WTC11 (cell line): ENCODE results near the gene TNFRSF4. TPM values are rescaled to one million over a fixed set of nuclear protein-coding genes. Genes with fewer than 3 reads are reported as not detected.
A peak's percentile ranks its signal among the peaks of the same experiment; 100 is the strongest.

Experiments used
- ATAC-seq: fragments of 200-7000 bp; cut with Tn5 transposase; 2 replicates; pipeline ENCODE4 v1.10.0; 2021; ENCODE audit warnings: mild to moderate bottlenecking, moderate library complexity
- CTCF ChIA-PET: fragments of 300-600 bp; sonication (Branson Sonifier 250); formaldehyde crosslinking; loops from one replicate; lab custom pipeline; 2021; ENCODE audit warnings: antibody characterized with exemption; lab: Charles Lee
- POLR2A ChIA-PET: fragments of 350-600 bp; sonication (Branson Sonifier 250); formaldehyde crosslinking; loops from one replicate; lab custom pipeline; 2021; ENCODE audit warnings: antibody characterized with exemption; lab: Charles Lee
- DNase-seq: peaks from one replicate; pipeline ENCODE4 v3.0.0; 2021; ENCODE audit warnings: low spot score
- H3K27ac Mint-ChIP-seq: 2 replicates; pipeline ENCODE4 v1.8.0; 2021; ENCODE audit warnings: mixed read lengths
- H3K27me3 Mint-ChIP-seq: 2 replicates; pipeline ENCODE4 v1.8.0; 2021; ENCODE audit warnings: low read depth, mild to moderate bottlenecking, moderate library complexity, mixed read lengths
- H3K36me3 Mint-ChIP-seq: 2 replicates; pipeline ENCODE4 v1.8.0; 2021; ENCODE audit warnings: mixed read lengths
- H3K4me1 Mint-ChIP-seq: 2 replicates; pipeline ENCODE4 v1.8.0; 2022; ENCODE audit warnings: mixed read lengths
- H3K4me3 Mint-ChIP-seq: 2 replicates; pipeline ENCODE4 v1.8.0; 2021; ENCODE audit warnings: mild to moderate bottlenecking, moderate library complexity, mixed read lengths
- H3K9me3 Mint-ChIP-seq: 2 replicates; pipeline ENCODE4 v1.8.0; 2021; ENCODE audit warnings: mixed read lengths
- CREB1 ChIP-seq: sonication (generic); formaldehyde crosslinking; IDR thresholded peaks from 2 replicates; pipeline ENCODE4 v1.8.0; 2023; ENCODE audit warnings: mild to moderate bottlenecking, missing genetic modification reagents
- E2F5 ChIP-seq: sonication (generic); formaldehyde crosslinking; IDR thresholded peaks from 2 replicates; pipeline ENCODE4 v1.8.1; 2022; ENCODE audit warnings: mild to moderate bottlenecking, moderate library complexity, missing genetic modification reagents
- IRF2 ChIP-seq: sonication (generic); formaldehyde crosslinking; IDR thresholded peaks from 2 replicates; pipeline ENCODE4 v1.8.0; 2022; ENCODE audit warnings: low read depth, missing genetic modification reagents, borderline replicate concordance
- ZMAT4 ChIP-seq: fragments of 250-450 bp; sonication (Bioruptor Pico); IDR thresholded peaks from 2 replicates; pipeline ENCODE4 v1.9.0; 2021; ENCODE audit warnings: mild to moderate bottlenecking
- ZNF232 ChIP-seq: sonication (generic); formaldehyde crosslinking; IDR thresholded peaks from 2 replicates; pipeline ENCODE4 v1.8.0; 2022; ENCODE audit warnings: mild to moderate bottlenecking, missing genetic modification reagents
- ZNF423 ChIP-seq: fragments of 250-450 bp; sonication (Bioruptor Pico); IDR thresholded peaks from 2 replicates; pipeline ENCODE4 v2.1.2; 2022; ENCODE audit warnings: mild to moderate bottlenecking, moderate library complexity
- total RNA-seq: library from RNA; stranded (reverse); gene quantifications from 3 replicates; pipeline ENCODE4 v1.2.3, GENCODE V29; 2021
- TF ChIP-seq, protein P1 (sequence below): fragments of 250-450 bp; sonication (Bioruptor Pico); conservative IDR thresholded peaks from 2 replicates; pipeline ENCODE4 v1.9.0; 2021; ENCODE audit warnings: mild to moderate bottlenecking
- TF ChIP-seq, protein P2 (sequence below): sonication (generic); formaldehyde crosslinking; IDR thresholded peaks from 2 replicates; pipeline ENCODE4 v1.8.0; 2023; ENCODE audit warnings: missing genetic modification reagents, mild to moderate bottlenecking, borderline replicate concordance
- TF ChIP-seq, protein P3 (sequence below): fragments of 250-450 bp; sonication (Bioruptor Pico); IDR thresholded peaks from 2 replicates; pipeline ENCODE4 v1.9.0; 2021; ENCODE audit warnings: moderate library complexity, mild to moderate bottlenecking, inconsistent platforms, borderline replicate concordance

Gene TNFRSF4
- total RNA-seq, 1 experiment from 2014 or later: 0.33 TPM

GRCh38 chr1:1218524-1219200, 4.7 kb upstream of the TNFRSF4 start (continued):
- TF ChIP-seq, protein P1, sequence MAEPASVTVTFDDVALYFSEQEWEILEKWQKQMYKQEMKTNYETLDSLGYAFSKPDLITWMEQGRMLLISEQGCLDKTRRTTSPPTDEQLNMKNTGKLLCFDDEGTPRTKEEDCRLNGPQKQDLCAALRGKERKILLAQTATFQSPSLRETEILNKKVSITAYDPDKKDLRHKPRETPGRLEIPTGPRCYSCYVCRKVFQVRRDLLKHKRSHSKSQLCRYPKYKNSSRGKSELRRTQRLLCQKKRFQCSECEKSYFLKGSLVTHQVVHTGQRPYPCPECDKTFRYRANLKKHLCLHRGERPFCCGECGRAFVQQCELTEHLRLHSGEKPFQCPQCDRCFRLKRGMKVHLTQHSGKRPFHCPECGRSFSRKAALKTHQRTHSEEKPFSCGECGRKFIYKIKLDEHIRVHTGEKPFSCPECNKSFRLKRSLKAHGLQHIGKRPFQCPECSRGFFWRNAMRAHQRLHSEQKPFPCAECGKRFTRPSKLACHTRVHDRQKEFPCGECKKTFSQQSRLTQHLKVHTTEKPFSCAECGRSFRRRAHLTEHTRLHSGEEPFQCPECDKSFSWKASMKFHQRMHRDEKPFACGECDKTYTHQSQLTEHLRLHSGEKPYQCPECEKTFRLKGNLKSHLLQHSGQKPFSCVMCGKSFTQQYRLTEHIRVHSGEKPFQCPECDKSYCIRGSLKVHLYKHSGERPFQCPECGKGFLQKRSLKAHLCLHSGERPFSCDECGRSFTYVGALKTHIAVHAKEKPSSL: no peak
- TF ChIP-seq, protein P2, sequence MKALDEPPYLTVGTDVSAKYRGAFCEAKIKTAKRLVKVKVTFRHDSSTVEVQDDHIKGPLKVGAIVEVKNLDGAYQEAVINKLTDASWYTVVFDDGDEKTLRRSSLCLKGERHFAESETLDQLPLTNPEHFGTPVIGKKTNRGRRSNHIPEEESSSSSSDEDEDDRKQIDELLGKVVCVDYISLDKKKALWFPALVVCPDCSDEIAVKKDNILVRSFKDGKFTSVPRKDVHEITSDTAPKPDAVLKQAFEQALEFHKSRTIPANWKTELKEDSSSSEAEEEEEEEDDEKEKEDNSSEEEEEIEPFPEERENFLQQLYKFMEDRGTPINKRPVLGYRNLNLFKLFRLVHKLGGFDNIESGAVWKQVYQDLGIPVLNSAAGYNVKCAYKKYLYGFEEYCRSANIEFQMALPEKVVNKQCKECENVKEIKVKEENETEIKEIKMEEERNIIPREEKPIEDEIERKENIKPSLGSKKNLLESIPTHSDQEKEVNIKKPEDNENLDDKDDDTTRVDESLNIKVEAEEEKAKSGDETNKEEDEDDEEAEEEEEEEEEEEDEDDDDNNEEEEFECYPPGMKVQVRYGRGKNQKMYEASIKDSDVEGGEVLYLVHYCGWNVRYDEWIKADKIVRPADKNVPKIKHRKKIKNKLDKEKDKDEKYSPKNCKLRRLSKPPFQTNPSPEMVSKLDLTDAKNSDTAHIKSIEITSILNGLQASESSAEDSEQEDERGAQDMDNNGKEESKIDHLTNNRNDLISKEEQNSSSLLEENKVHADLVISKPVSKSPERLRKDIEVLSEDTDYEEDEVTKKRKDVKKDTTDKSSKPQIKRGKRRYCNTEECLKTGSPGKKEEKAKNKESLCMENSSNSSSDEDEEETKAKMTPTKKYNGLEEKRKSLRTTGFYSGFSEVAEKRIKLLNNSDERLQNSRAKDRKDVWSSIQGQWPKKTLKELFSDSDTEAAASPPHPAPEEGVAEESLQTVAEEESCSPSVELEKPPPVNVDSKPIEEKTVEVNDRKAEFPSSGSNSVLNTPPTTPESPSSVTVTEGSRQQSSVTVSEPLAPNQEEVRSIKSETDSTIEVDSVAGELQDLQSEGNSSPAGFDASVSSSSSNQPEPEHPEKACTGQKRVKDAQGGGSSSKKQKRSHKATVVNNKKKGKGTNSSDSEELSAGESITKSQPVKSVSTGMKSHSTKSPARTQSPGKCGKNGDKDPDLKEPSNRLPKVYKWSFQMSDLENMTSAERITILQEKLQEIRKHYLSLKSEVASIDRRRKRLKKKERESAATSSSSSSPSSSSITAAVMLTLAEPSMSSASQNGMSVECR (CRISPR knock-in tag): no peak
- no peak for TF ChIP-seq ZMAT4 (CRISPR knock-in tag)
- no peak for TF ChIP-seq CREB1 (CRISPR knock-in tag)
- TF ChIP-seq IRF2 (CRISPR knock-in tag): no peak

GRCh38 chr1:1217621-1218523, 3.9 kb upstream of the TNFRSF4 start:
- Mint-ChIP-seq H3K4me3 (no peak overlapping the region), H3K36me3 (peaks cover 4% of the 10 kb centered on the region), H3K27ac (no peak overlapping the region), H3K9me3 (no peaks in the 10 kb centered on the region), H3K27me3 (no peaks in the 10 kb centered on the region), H3K4me1 (no peaks in the 10 kb centered on the region)
- TF ChIP-seq E2F5 (CRISPR knock-in tag): no peak
- TF ChIP-seq ZNF232 (CRISPR knock-in tag): no peak
- TF ChIP-seq ZNF423: peak; percentile 50; the same call in 1 of the 2 replicates
- TF ChIP-seq, protein P3, sequence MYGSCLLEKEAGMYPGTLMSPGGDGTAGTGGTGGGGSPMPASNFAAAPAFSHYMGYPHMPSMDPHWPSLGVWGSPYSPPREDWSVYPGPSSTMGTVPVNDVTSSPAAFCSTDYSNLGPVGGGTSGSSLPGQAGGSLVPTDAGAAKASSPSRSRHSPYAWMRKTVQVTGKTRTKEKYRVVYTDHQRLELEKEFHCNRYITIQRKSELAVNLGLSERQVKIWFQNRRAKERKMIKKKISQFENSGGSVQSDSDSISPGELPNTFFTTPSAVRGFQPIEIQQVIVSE (CRISPR knock-in tag): no peak
- POLR2A ChIA-PET: interaction anchor here (0.6 kb wide), 1 partner anchor 77 kb away, joined by 3 read pairs; no protein-coding TSS in a partner anchor
- CTCF ChIA-PET: interaction anchor here (0.8 to 1.2 kb wide), 2 partner anchors 71 to 216 kb away, joined by 3 read pairs; no protein-coding TSS in a partner anchor
- no peak for ATAC-seq
- DNase-seq: no peak
